HS-27A (cell line): ENCODE measurements around the gene ZNF860.
A peak's percentile ranks its signal among the peaks of the same experiment; 100 is the strongest.
"Not testable (repeated sequence)": the region's sequence is repeated elsewhere in the genome, so short reads cannot be mapped to it uniquely, and the experiment has no call there.

ENCODE experiments used
- DNase-seq: peaks from one replicate; pipeline ENCODE4 v3.0.0-alpha.2; 2012; ENCODE audit warnings: low read depth, missing footprints

Gene ZNF860

DNA sequence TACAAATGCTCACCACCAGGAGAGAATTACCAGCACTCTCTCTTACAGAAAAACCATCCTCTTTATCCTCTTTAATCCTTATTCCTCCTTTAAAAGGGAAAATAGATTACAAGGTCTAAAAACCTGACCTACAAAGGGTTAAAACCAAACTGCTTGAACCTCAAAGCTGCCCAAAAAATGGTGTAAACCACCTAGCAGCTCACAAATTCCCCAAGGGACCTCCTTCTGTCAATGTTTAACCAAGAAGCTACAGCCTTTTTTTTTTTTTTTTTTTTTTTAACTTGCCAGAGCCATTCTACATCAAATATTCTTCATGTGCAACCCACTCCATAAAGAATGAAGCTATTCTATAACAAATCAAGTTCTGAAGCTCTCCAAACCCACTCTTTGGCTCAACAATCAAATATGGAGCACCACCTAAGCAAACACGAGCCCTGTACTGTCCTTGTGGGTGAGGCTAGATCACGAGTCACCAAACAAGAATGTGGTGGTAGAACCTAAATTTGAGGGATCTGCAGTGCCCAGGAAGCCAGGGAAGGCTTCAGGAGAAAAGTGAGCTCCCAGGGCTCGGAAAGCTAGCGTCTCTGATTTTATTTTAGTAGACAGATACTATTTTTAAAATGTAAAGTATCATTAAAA is 20.6 kb upstream of the ZNF860 start:
- DNase-seq = peak; percentile 89

DNA sequence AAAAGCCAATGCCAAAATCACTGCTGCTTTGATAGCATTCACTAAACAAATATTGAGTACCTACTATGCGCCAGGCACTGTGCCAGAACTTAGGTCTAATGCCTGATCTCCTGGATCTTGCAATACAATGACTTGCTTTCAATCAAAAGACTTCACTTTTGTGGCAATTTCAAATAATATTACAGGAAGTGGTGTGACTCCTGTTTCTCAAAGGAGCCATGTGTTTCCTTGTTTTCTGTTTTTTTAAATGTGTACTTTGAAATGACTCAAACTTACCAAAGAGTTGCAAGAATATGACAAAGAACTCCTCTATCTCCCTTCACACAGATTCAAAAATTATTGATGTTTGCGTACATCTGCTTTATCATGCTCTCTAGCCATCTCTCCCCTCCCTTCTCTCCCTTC is 18.7 kb upstream of the ZNF860 start:
- no peak for DNase-seq

DNA sequence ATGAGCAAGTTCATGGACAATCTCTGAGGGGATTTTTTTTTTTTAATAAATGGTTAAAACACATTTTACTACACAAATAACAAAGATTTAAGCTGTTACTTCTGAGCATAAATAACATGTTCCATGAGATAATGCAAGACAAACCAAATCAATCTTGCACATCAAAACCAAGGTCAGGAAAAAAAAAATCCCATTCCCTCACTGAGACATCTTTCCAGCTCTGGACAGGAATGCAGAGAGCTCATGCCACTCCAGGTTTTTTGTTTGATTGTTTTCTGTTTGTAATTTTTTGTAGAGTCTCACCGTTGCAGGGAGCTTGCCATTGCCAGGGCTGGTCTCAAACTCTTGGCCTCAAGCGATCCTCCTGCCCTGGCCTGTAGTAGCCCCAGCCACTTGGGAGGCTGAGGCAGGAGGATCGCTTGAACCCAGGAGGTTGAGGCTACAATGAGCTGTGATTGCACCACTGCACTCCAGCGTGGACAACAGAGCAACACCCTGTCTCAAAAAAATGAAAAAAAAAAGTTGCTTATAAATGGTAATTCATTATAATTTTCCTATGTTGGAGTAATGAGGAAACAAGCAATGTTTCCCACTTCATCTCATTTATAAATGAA is 14.5 kb upstream of the ZNF860 start:
- DNase-seq = no peak

DNA sequence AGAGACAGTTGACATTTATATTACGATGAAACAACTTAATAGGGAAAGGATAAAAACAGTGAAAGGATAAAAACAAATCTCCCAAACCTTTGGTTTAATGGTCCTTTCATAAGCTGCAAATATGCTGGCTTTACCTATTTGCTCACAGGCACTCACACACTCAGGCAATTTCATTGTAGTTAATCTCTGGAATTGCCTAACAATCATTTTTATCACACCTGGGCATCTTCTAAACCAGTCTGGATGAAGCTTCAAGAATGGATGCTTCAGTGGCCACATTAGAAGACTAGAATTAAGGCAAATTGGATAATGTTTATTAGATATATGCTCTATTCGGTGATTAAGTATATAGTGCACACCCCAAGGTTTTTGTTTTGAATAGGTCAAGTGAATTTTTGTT is 14.0 kb upstream of the ZNF860 start:
- DNase-seq = no peak

DNA sequence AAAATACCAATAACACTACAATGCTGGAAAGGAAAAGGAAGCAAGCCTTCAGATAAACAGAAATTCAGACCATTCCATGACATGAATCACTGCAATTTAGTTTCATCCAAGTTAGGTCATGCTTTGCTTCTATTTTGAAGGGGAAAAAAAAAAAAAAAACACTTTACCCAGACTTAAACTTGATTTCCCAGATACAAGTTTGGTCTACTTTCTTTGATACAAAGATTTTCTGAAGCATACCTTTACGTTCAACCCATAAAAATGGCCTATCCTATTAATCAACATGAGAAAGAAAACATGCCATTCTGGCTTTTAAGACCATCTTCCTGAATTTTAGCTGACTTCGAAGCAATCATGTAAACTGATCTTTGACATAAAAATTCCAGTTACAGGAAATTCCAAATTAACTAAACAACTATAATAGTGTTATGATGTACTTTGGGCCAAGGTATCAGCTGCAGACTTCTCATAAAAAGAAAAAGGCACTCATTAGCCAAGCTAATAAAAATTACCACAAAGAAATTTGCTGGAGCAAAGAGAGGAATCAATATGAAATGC is 13.1 kb upstream of the ZNF860 start:
- peak; percentile 58 for DNase-seq

DNA sequence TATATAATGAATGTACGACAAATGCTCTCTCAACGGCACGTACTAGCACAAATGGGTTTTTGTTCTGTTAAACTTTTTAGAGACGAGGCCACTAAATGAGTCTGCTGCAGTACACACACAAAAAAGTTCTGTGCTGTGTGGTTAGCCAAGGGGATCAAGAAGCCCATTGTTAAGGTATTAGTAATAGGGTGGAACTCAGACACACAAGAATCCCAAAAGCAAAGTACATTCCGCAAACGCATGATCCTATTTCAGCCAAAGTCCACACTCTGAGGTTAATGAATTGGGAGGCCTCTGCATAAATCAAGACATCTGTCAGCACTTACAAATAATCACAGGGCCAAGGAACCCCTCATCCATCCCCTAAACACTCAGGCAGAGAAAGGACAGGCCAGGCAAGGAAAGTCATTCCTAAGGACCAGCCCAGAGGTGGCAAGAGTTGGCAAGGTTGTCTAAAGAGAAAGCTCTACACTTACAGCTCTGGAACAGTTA is 12.6 kb upstream of the ZNF860 start:
- DNase-seq = peak; percentile 97

DNA sequence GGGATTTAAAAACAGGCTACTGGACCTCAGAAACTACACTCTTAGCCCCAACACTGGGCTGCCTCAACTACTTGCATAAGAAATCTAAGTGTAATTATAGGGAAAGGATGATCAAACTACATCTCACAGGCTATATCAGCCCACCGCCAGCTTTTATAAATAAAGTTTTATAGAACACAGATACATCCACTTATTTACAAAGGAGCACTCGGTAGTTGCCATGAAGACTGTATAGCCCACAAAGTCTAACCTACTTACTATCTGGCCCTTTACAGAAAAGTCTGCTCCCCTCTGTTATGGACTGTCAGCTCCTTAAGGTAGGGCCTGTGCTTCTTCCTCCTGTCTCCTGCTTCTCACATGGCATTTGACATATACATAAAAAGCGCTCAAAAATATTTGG is 9.9 kb upstream of the ZNF860 start:
- no peak for DNase-seq

DNA sequence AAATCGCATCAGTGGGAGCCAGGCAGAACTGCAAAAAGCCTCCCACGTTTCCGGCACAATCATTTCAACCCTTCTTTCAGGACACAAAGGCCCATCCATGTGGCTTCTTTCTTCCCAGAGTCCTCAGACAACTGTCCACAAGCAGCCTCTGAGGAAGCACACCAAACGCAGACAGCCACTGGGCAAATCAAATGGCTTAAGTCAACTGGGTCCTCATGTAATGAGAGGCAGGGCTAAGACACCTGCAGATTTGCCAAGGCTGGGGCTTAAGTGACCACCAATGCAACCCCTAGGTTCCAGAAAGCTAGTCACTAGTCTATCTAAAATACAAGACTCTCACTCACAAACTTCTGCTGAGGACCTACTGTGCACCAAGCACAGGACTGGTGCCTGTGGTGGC is 8.5 kb upstream of the ZNF860 start:
- DNase-seq = no peak

DNA sequence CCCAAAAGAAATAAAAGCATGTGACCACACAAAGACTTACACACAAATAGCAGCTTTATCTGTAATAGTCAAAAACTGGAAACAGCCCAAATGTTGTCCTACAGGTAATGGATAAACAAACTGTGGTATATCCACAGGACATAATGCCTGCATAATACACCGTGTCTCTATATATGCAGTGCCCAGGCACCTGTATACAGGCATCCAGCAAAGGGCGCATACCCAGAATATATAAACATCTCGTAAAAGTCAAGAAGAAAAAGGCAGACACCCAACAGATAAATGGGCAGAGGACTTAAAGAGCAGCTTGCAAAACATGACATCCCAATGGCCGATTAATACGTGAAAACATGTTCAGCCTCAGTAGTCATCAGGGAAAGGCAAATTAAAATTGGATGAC is 7.7 kb upstream of the ZNF860 start:
- no peak for DNase-seq

DNA sequence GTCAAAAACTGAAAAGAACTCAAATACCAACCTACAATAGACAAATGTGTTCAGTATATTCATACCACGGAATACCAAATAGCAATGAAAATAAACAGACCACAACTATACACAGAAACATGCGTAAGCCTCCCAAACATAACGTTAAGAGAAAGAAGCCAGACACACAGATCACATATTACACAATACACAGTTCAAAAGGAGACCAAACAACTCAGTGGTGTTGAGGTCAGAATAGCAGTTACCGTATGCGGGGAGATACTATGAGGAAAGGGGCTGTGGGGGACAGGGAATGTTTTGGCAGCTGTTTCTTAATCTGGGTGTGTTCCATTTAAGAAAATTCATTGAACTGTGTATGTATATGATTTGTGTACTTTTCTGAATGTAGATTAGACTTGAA is 7.1 kb upstream of the ZNF860 start:
- DNase-seq = no peak

DNA sequence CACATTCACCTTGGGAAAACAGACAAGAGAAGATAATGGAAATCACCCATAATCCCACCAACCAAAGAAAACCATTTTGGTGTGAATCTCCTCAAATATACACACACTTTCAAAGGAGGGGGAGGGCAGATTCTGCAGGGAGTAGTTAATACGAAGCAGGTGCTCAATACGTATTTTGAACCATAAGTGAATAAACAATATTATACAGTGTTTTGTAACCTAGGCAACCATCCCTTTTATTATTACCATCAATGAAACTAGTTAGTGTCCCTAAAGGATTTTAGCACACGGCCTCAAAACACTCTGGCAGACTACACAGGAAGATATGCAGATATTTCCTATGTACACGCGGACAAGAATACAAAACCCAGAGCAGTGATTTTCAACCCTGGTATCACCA is 6.6 kb upstream of the ZNF860 start:
- DNase-seq = no peak

DNA sequence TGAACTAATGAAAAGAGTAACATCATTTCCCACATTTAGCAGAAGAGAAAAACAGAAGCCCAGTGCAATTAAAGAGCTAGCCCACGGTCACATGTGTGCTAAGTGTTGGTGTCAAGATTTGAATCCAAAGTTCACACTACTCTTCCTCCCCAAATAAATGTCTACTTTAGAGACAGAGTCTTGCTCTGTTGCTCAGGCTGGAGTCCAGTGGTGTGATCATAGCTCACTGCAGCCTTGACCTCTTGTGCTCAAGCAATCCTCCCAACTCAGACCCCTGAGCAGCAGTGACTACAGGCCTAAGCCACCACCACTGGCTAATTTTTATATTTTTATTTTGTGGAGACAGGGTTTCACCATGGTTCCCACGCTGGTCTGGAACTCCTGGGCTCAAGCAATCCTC is 5.2 kb upstream of the ZNF860 start:
- DNase-seq = no peak

DNA sequence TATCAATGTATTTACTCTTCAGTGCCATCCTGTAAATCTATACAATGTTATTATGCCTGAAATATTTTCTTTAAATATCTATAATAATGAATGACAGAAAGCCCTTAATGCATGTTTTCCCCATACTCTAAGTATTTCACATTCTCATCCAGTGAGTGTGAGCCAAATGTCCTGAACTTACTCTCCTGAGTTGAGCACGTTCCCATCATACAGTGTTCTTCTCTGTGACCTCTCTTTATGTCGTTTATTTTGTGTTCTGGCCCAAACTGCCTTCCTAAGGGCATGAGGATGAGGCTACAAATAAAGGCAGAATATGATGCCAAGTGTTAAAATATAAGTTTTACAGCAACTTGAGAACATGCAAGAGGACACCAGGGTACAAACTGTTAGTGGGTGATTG is 3.8 kb upstream of the ZNF860 start:
- DNase-seq = no peak

DNA sequence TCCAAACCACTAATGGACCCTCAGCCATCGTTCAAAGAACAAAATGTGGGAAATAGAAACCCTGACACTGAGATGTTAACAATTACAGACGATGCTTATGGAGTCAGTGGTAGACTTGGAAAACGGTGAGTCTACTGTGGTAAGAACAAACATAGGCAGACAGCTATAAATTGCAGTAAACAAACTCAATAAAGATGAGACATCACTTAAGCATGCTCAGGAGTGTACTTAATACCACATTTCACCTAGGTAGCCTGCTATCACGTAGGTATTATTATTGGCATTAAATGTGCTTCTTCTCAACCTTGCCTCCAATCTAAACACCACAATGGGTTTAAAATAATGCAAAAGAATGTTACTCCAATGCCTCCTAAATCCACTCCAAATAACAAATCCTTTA is 3.0 kb upstream of the ZNF860 start:
- DNase-seq = no peak

DNA sequence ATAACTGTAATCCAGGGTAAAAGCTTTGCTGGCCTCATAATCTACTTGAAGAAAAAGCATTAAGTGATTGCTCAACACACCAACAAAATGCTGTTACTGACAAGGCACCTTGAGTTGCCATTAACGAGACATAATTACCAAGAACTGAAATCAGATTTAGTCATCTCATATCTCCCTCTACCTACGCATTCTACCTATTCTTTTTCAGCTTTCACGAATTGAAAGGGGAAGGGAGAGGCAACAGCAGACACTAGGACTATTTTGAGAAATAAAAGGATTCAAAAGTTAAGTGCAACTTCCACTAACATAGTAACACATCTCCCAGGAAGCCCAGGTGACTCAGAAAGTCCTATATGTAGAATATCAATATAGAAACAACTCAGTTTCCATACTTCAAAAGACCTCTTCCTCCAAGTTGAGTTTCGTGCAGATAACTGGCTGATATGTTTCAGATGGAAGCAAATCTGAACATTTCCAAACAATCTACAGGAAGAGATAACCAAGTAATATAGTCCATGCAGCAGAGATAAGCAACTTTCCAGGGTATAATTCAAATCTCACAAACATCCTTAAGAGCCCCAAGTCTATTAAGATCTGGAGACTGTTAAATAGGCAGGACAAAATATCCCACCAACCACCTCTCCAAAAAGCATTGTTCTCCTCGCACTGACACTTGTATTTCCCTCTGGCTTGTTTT is 2.4 kb upstream of the ZNF860 start:
- no peak for DNase-seq

DNA sequence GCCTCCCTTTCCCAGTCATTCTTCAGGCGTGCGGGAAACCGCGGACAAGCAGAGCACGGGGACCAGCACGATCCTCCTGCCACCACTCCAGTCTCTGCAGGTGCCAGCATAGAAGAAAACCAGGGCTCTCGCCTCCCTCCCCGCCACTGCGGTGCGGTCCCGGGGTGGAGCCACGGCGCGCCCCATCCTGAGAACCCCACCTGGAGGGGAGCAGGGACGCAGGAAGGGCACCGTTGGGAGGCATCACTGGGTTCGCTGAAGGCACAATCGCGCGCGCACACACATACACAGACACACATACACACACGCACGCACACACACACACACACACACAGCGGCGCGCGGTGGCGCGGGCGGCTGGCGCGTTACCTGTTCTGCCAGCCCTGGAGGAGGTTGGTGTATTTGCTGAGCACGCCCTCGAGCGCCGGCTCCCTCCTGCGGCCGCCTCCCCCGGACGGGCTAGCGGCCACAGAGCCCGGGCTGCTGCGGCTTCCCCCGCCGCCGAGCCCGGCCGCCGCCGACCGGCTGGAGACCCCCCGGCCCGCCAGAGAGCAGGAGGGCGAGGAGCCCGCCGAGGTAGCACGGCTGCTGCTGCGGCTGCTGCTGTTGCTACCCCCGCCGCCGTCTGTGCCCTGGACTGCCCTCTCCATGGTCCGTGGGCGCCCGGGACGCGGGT is 882 bp upstream of the ZNF860 start:
- DNase-seq = no peak

DNA sequence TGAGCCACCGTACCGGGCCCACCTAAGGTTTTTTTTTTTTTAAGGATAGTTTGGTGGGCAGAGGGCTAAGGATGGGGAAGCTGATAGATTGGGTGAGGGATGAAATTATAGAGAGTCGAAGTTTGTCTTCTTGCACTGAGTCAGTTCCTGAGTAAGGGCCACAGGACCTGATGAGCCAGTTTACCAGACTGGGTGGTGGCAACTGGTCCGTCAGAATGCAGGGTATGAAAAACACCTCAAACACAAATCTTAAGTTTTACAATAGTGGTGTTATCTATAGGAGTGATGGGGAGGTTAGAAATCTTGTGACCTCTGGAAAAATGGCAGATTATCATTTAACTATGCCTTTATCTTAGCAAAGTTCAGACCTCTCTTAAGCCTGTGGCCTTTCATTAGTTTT is 2.8 kb downstream of the ZNF860 start:
- DNase-seq = no peak

DNA sequence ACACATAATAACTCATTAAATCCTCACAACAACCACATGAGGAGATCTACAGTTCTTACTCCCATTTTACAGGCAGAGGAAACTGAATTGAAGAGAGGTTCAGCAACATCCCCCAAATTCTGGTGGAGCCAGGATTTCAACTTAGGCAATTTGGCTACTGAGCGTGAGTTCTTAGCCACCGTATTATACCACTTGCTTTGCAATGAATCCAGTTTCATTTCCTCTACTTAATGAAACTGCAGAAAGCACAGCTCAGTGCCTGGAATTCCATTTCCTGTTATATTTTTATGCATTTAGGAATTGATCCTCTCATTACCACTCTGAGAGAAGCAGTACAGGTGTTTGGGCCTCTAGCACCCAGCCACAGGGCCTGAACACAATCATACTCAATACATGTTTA is 4.3 kb downstream of the ZNF860 start:
- no peak for DNase-seq

DNA sequence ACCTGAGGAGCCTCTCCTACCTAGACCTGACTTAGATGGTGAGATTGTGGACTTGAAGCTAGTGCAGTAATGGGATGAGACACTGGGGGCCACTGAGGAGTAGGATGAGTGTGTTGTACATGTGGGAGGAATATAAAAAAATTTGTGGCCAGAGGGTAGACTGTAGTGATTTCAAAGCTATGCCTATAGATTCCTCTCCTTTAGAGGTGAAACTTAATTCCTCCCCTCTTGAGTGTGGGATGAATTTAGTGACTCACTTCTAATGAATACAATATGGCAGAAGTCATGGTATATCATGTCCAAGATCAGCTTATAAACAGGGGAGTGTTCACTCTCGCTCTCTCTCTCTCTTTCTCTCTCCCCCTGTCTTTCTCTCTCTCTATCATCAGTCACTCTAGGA is 6.7 kb downstream of the ZNF860 start:
- no peak for DNase-seq

DNA sequence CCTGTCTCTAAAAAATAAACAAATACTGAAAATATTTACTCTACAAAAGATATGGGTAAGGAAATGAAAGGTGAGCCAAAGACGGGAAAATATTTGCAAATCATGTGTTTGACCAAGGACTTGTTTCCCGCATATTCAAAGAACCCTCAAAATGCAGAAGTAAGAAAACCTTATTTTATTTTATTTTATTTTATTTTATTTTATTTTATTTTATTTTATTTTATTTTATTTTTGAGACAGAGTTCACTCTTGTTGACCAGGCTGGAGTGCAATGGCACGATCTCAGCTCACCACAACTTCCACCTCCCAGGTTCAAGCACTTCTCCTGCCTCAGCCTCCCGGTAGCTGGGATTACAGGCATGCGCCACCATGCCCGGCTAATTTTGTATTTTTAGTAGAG is 11.4 kb downstream of the ZNF860 start:
- not testable (repeated sequence) for DNase-seq

DNA sequence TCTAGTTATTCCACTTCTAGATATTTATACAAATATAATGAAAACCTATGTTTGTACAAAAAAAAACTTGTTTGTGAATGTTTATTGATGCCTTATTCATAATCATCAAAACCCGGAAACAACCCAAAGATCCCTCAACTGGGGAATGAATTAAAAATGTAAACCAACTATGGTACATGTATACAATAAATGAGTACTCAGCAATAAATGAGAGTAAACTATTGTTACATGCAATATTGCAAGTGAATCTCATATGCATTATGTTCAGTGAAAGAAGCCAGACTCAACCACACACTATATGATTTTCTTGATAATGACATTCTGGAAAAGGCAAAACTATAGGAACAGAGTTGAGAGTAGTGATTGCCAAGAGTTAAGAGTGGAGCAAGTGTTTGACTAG is 12.3 kb downstream of the ZNF860 start:
- no peak for DNase-seq

DNA sequence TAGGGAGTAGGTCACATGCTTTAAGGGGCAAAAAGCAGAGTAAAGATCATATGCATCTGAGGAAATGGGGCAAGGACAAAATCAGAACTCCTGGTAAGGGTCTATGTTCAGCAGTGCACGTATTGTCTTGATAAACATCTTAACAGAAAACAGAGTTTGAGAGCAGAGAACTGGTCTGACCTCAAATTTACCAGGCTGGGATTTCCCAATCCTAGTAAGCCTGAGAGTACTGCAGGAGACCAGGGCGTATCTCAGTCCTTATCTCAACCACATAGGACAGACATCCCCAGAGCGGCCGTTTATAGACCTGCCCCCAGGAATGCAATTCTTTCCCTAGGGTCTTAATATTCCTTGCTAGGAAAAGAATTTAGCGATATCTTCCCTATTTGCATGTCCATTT is 13.5 kb downstream of the ZNF860 start:
- not testable (repeated sequence) for DNase-seq

DNA sequence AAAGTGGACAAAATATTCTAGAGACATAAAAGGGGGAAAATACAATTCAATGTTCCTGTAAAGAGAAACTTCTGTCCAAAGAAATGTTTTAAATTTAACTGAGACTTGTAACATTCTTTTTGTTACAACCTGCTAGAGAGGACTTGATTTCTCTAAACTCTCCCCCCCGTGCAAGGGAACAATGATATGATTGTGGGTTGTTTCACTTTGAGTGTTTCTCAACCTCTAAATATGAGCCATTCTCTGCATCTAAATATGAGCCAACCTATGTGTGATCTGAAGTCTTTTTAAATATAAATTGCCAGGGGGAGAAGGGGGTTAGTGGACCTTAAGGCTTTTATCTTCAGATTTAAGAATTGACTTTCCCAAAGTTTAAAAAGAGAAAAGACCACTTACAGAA is 14.6 kb downstream of the ZNF860 start:
- no peak for DNase-seq
